Stimulated activated CD4-positive, alpha-beta T cell treated with anti-CD3 and anti-CD28 coated beads, TNF-alpha, amount 100 ng/mL, for 24 hours (primary cell): ENCODE measurements around the gene EXOC4.

Experiments
- DNase-seq, 3 experiments: peaks; one replicate each; pipeline ENCODE4 v3.0.0-alpha.2; 2020; ENCODE audit warnings: low read depth in 3 of 3

The EXOC4 gene

GRCh38 chr7:133790911-133791310 lies 538.0 kb downstream of the EXOC4 start:
- DNase-seq, result no peak

GRCh38 chr7:133794479-133794878 lies 541.6 kb downstream of the EXOC4 start:
- DNase-seq, result no peak

- DNase-seq, result no peak
Measured at GRCh38 chr7:133795068-133795665, 542.3 kb downstream of the EXOC4 start.

GRCh38 chr7:133796782-133797745 lies 544.2 kb downstream of the EXOC4 start:
- no peak for DNase-seq

- no peak for DNase-seq
Measured at GRCh38 chr7:133797818-133798520, 545.1 kb downstream of the EXOC4 start.

GRCh38 chr7:133801341-133801740 lies 548.5 kb downstream of the EXOC4 start:
- DNase-seq, result no peak

GRCh38 chr7:133804127-133804526 lies 551.2 kb downstream of the EXOC4 start:
- DNase-seq, result no peak

- no peak for DNase-seq
Measured at GRCh38 chr7:133805426-133805825, 552.5 kb downstream of the EXOC4 start.

- no peak for DNase-seq
Measured at GRCh38 chr7:133807624-133808492, 555.0 kb downstream of the EXOC4 start.

GRCh38 chr7:133808493-133808866 lies 555.6 kb downstream of the EXOC4 start:
- DNase-seq, result no peak

GRCh38 chr7:133812877-133813276 lies 560.0 kb downstream of the EXOC4 start:
- no peak for DNase-seq

- DNase-seq, result no peak
Measured at GRCh38 chr7:133815611-133816210, 562.8 kb downstream of the EXOC4 start.

GRCh38 chr7:133819695-133820094 lies 566.8 kb downstream of the EXOC4 start:
- no peak for DNase-seq

- DNase-seq, result no peak
Measured at GRCh38 chr7:133820584-133820983, 567.7 kb downstream of the EXOC4 start.

GRCh38 chr7:133821171-133821570 lies 568.3 kb downstream of the EXOC4 start:
- no peak for DNase-seq

GRCh38 chr7:133822001-133822641 lies 569.2 kb downstream of the EXOC4 start:
- no peak for DNase-seq

GRCh38 chr7:133822868-133823552 lies 570.1 kb downstream of the EXOC4 start:
- DNase-seq, result no peak

GRCh38 chr7:133824132-133824531 lies 571.3 kb downstream of the EXOC4 start:
- no peak for DNase-seq

GRCh38 chr7:133827707-133828623 lies 575.1 kb downstream of the EXOC4 start:
- DNase-seq, result no peak
